NCI-H128 (cell line): ENCODE data around the gene OVCH2.

ENCODE experiments used
- DNase-seq: peaks from one replicate; lab custom pipeline; 2025; ENCODE audit not compliant: unreplicated experiment; lab: John Stamatoyannopoulos, UW

OVCH2 gene

DNA sequence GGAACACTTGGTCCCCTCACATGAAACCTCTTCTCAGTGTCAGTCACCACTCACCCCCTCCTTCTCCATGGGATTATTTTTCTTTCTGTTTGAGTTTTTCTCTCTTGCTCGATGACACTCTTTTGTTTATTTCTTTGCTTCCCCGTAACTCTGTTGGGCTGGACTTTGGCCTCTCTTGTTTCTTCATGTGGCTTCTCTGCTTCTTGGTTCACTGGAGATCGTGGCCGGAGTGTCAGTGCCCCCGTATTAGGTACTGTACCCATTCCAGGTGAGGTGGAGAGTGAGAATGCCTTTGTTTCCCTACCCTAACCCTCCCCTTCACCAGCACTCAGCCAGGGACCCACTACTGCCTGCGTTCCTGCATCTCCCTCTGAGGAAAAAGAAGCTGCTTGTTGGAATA, 65.5 kb downstream of the OVCH2 start:
- no peak for DNase-seq

DNA sequence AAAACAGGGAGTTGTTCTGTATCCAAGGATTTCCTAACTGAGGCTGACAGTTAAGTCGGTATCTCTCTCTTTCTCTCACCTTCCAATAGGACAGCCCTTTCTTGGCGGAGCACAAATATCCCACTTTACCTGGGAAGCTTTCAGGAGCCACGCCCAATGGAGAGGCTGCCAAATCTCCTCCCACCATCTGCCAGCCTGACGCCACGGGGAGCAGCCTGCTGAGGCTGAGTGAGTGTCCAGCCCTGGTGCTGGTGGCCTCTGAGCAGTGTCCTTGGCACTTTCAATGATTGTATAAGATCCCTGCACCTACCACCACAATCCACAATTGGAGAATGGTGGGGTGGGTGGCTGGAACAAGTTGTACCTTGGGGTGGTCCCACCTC, 66.6 kb downstream of the OVCH2 start:
- DNase-seq: no peak
